CD4-positive, alpha-beta T cell treated with Interleukin-4 for 4 hours (primary cell): ENCODE data around the gene SMG7.
A peak's percentile ranks its signal among the peaks of the same experiment; 100 is the strongest.
"Not testable (repeated sequence)": the region's sequence is repeated elsewhere in the genome, so short reads cannot be mapped to it uniquely, and the experiment has no call there.

ENCODE experiments used
- DNase-seq: peaks from one replicate; pipeline ENCODE4 v3.0.0-alpha.2; 2020

Gene SMG7

GRCh38 chr1:183472488-183473216 lies at the start of gene SMG7:
Gene SMG7, plus strand, starts transcription at chr1:183472499. Its CDS starts 122 bp downstream, at chr1:183472621.
- DNase-seq: peak; percentile 48

- DNase-seq: no peak
Observed at GRCh38 chr1:183423541-183423940, 48.8 kb upstream of the SMG7 start.

- no peak for DNase-seq
Observed at GRCh38 chr1:183424691-183425090, 47.6 kb upstream of the SMG7 start.

GRCh38 chr1:183427591-183427990 lies 44.7 kb upstream of the SMG7 start:
- DNase-seq: not testable (repeated sequence)

GRCh38 chr1:183431840-183432547 lies 40.3 kb upstream of the SMG7 start:
- no peak for DNase-seq

GRCh38 chr1:183432548-183432875 lies 39.8 kb upstream of the SMG7 start:
- no peak for DNase-seq

- no peak for DNase-seq
Observed at GRCh38 chr1:183433703-183434102, 38.6 kb upstream of the SMG7 start.

GRCh38 chr1:183435497-183435896 lies 36.8 kb upstream of the SMG7 start:
- no peak for DNase-seq

- DNase-seq: no peak
Observed at GRCh38 chr1:183438060-183438459, 34.2 kb upstream of the SMG7 start.

GRCh38 chr1:183443011-183443410 lies 29.3 kb upstream of the SMG7 start:
- no peak for DNase-seq

GRCh38 chr1:183443466-183443865 lies 28.8 kb upstream of the SMG7 start:
- no peak for DNase-seq

GRCh38 chr1:183444243-183444642 lies 28.1 kb upstream of the SMG7 start:
- DNase-seq: no peak

GRCh38 chr1:183449223-183449770 lies 23.0 kb upstream of the SMG7 start:
- no peak for DNase-seq

- no peak for DNase-seq
Observed at GRCh38 chr1:183450093-183450492, 22.2 kb upstream of the SMG7 start.

GRCh38 chr1:183454377-183454776 lies 17.9 kb upstream of the SMG7 start:
- no peak for DNase-seq

GRCh38 chr1:183456826-183457225 lies 15.5 kb upstream of the SMG7 start:
- no peak for DNase-seq

GRCh38 chr1:183457449-183457848 lies 14.8 kb upstream of the SMG7 start:
- no peak for DNase-seq

GRCh38 chr1:183460596-183460995 lies 11.7 kb upstream of the SMG7 start:
- no peak for DNase-seq

GRCh38 chr1:183461350-183461749 lies 10.9 kb upstream of the SMG7 start:
- DNase-seq: no peak

GRCh38 chr1:183463566-183463965 lies 8.7 kb upstream of the SMG7 start:
- DNase-seq: no peak

- no peak for DNase-seq
Observed at GRCh38 chr1:183466781-183467180, 5.5 kb upstream of the SMG7 start.

GRCh38 chr1:183467687-183468086 lies 4.6 kb upstream of the SMG7 start:
- DNase-seq: no peak

GRCh38 chr1:183470147-183470960 lies 1.9 kb upstream of the SMG7 start:
- DNase-seq: peak; percentile 88
